DMS 273 (cell line): ENCODE results near the gene SDC1.

Experiments
- DNase-seq: peaks from one replicate; lab custom pipeline; 2025; ENCODE audit not compliant: unreplicated experiment; lab: John Stamatoyannopoulos, UW

SDC1 gene

GRCh38 chr2:20186855-20187187, 38.1 kb downstream of the SDC1 start:
- no peak for DNase-seq

GRCh38 chr2:20186078-20186854, 38.7 kb downstream of the SDC1 start:
- no peak for DNase-seq

GRCh38 chr2:20185176-20186022, 39.5 kb downstream of the SDC1 start:
- DNase-seq, result no peak

- no peak for DNase-seq
Observed at GRCh38 chr2:20184067-20184938, 40.6 kb downstream of the SDC1 start.

- DNase-seq, result no peak
Observed at GRCh38 chr2:20183373-20183772, 41.6 kb downstream of the SDC1 start.

GRCh38 chr2:20182241-20182931, 42.5 kb downstream of the SDC1 start:
- DNase-seq, result no peak

- DNase-seq, result no peak
Observed at GRCh38 chr2:20181761-20182160, 43.2 kb downstream of the SDC1 start.

- DNase-seq, result no peak
Observed at GRCh38 chr2:20180676-20181648, 44.0 kb downstream of the SDC1 start.

- DNase-seq, result no peak
Observed at GRCh38 chr2:20179755-20180594, 45.0 kb downstream of the SDC1 start.

GRCh38 chr2:20179466-20179754, 45.5 kb downstream of the SDC1 start:
- no peak for DNase-seq

GRCh38 chr2:20178666-20179465, 46.1 kb downstream of the SDC1 start:
- DNase-seq, result no peak

GRCh38 chr2:20178249-20178607, 46.7 kb downstream of the SDC1 start:
- no peak for DNase-seq

GRCh38 chr2:20177556-20178248, 47.2 kb downstream of the SDC1 start:
- no peak for DNase-seq

GRCh38 chr2:20176760-20177159, 48.2 kb downstream of the SDC1 start:
- DNase-seq, result no peak

GRCh38 chr2:20175931-20176330, 49.0 kb downstream of the SDC1 start:
- no peak for DNase-seq

GRCh38 chr2:20175267-20175666, 49.7 kb downstream of the SDC1 start:
- no peak for DNase-seq

GRCh38 chr2:20174410-20174809, 50.5 kb downstream of the SDC1 start:
- DNase-seq, result no peak
